GM12891 (cell line): ENCODE results near the gene WNT8B.

Experiments used
- POLR2A ChIP-seq: IDR thresholded peaks from 2 replicates; pipeline ENCODE4 v1.6.1; 2011; ENCODE audit warnings: low read depth, low read length, control low read depth
- POLR2AphosphoS5 ChIP-seq: IDR thresholded peaks from 2 replicates; pipeline ENCODE4 v1.6.1; 2011; ENCODE audit warnings: low read depth, low read length, control low read depth
- SPI1 ChIP-seq: IDR thresholded peaks from 2 replicates; pipeline ENCODE4 v1.6.1; 2011; ENCODE audit warnings: low read depth, low read length, control low read depth

- TF ChIP-seq POLR2A (no peak), POLR2AphosphoS5 (no peak), SPI1 (0 out of 2 replicates have a peak, but pooled peaks have one; percentile 13)
Observed at GRCh38 chr10:100528921-100529474, 66.2 kb downstream of the WNT8B start.
